ENCODE results near the gene C22orf39. TPM values are rescaled to one million over a fixed set of nuclear protein-coding genes. Genes with fewer than 3 reads are reported as not detected.

C22orf39 gene
- total RNA-seq, 1 donor from 2014 or later = 76.2 TPM

GRCh38 chr22:19451570-19451969 is 4.1 kb upstream of the C22orf39 start:
- H3K36me3 ChIP-seq = peaks cover 63% of the 10 kb centered on the region
- intact Hi-C loops (cut with micrococcal nuclease) = no loop called here
- DNase-seq = no peak

GRCh38 chr22:19450363-19451175 is 3.1 kb upstream of the C22orf39 start:
- H3K9me3 ChIP-seq (replicated peaks) = no peaks in the 10 kb centered on the region
- peaks cover 53% of the 10 kb centered on the region for H3K36me3 ChIP-seq
- H3K4me3 ChIP-seq = no peak overlapping the region
- H3K4me1 ChIP-seq = peaks cover 31% of the 10 kb centered on the region
- no peaks in the 10 kb centered on the region for H3K27me3 ChIP-seq (ENCODE audit: low read depth)
- intact Hi-C loops (cut with micrococcal nuclease) = no loop called here
- TF ChIP-seq CTCF (IDR thresholded peaks at IDR 0.05; ENCODE audit: borderline replicate concordance) = no peak
- H3K27ac ChIP-seq (replicated peaks) = no peak overlapping the region
- DNase-seq = no peak

More at GRCh38 chr22:19451570-19451969, 4.1 kb upstream of the C22orf39 start:
- Histone ChIP-seq H3K27me3 (ENCODE audit: low read depth) (no peaks in the 10 kb centered on the region), H3K4me3 (no peak overlapping the region), H3K27ac (replicated peaks) (no peak overlapping the region), H3K9me3 (replicated peaks) (no peaks in the 10 kb centered on the region), H3K4me1 (peaks cover 21% of the 10 kb centered on the region)
- TF ChIP-seq CTCF (IDR thresholded peaks at IDR 0.05; ENCODE audit: borderline replicate concordance) = no peak

- Histone ChIP-seq H3K4me1 (peaks cover 43% of the 10 kb centered on the region), H3K27ac (replicated peaks) (no peak overlapping the region), H3K36me3 (peaks cover 44% of the 10 kb centered on the region), H3K27me3 (ENCODE audit: low read depth) (no peaks in the 10 kb centered on the region), H3K4me3 (no peak overlapping the region), H3K9me3 (replicated peaks) (no peaks in the 10 kb centered on the region)
- TF ChIP-seq CTCF (IDR thresholded peaks at IDR 0.05; ENCODE audit: borderline replicate concordance) = no peak
- no peak for DNase-seq
- intact Hi-C loops (cut with micrococcal nuclease) = no loop called here
Observed at GRCh38 chr22:19449422-19449767, 1.9 kb upstream of the C22orf39 start.

- no peak for TF ChIP-seq CTCF (IDR thresholded peaks at IDR 0.05; ENCODE audit: borderline replicate concordance)
- Histone ChIP-seq H3K36me3 (peaks cover 44% of the 10 kb centered on the region), H3K27me3 (ENCODE audit: low read depth) (no peaks in the 10 kb centered on the region), H3K4me1 (peaks cover 48% of the 10 kb centered on the region), H3K27ac (replicated peaks) (peak overlapping the region; percentile 97), H3K9me3 (replicated peaks) (no peaks in the 10 kb centered on the region), H3K4me3 (peak overlapping the region; percentile 90)
- no peak for DNase-seq
- intact Hi-C loops (cut with micrococcal nuclease) = no loop called here
Observed at GRCh38 chr22:19448739-19449421, 1.4 kb upstream of the C22orf39 start.

GRCh38 chr22:19448076-19448607 is 631 bp upstream of the C22orf39 start:
- H3K4me3 ChIP-seq = peak overlapping the region; percentile 90
- peaks cover 43% of the 10 kb centered on the region for H3K36me3 ChIP-seq
- no peak for DNase-seq
- peak overlapping the region; percentile 97 for H3K27ac ChIP-seq (replicated peaks)
- no peak for TF ChIP-seq CTCF (IDR thresholded peaks at IDR 0.05; ENCODE audit: borderline replicate concordance)
- intact Hi-C loops (cut with micrococcal nuclease) = no loop called here
- H3K27me3 ChIP-seq (ENCODE audit: low read depth) = no peaks in the 10 kb centered on the region
- H3K9me3 ChIP-seq (replicated peaks) = no peaks in the 10 kb centered on the region
- H3K4me1 ChIP-seq = peaks cover 56% of the 10 kb centered on the region

Data from left ventricle myocardium inferior (tissue), 1 donor.